Esophagus muscularis mucosa (tissue), 3 donors: ENCODE measurements around the gene ZNF217.
"Not testable (repeated sequence)": the region's sequence is repeated elsewhere in the genome, so short reads cannot be mapped to it uniquely, and the experiment has no call there.

Experiments used
- POLR2A ChIP-seq: fragments of 450-650 bp; IDR thresholded peaks from one replicate; pipeline ENCODE4 v1.6.1; 2017; ENCODE audit warnings: antibody characterized with exemption, moderate library complexity, mild to moderate bottlenecking, low read depth
- TF ChIP-seq, protein P1 (sequence below), 3 experiments: fragments of 200-600 bp in 2 of 3; fragments of 450-650 bp in 1 of 3; sonication (generic) in 2 of 3; IDR thresholded peaks; one replicate each; pipeline ENCODE4 v1.5.1; 2017 to 2019; ENCODE audit warnings: antibody characterized with exemption in 3 of 3, mild to moderate bottlenecking in 2 of 3, moderate library complexity in 1 of 3

DNA sequence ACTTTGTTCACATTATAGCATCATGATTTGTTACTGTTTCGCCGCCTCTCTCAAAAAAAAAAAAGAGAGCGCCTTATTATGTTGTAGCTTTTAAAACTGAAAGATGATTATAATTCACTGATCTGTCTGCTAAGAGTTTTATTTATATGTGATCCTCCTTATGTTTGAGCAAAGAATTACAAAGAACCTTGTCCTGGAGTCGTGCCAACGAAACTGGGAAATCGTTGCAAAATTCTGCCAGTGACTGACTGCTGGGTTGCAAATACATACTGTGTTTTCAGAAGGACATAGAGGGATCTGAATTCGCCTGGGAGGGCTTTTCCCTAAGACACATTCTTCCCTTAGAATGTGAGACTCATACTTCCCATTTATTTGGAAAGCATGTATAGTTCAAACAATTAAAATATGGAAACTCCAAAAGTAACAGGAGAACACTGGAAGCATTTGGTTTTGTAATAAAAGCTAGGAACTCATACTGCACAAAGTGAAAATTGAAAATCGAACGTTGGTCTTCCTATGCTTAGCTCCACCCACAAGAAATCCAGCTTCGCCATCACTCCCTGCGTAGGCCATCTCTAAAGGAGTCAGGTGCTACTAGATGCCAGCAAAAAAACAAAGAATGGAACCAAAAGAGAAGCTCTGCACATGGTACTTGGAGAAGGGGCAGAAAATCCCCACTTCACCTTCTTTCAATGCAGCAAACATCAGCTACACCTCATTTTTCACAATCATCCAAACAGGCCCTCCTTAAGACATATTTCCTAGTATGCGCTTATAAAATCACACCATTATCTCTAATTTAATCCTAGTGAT, 2.8 kb upstream of the ZNF217 start:
- TF ChIP-seq POLR2A, result not testable (repeated sequence)
- TF ChIP-seq, protein P1, sequence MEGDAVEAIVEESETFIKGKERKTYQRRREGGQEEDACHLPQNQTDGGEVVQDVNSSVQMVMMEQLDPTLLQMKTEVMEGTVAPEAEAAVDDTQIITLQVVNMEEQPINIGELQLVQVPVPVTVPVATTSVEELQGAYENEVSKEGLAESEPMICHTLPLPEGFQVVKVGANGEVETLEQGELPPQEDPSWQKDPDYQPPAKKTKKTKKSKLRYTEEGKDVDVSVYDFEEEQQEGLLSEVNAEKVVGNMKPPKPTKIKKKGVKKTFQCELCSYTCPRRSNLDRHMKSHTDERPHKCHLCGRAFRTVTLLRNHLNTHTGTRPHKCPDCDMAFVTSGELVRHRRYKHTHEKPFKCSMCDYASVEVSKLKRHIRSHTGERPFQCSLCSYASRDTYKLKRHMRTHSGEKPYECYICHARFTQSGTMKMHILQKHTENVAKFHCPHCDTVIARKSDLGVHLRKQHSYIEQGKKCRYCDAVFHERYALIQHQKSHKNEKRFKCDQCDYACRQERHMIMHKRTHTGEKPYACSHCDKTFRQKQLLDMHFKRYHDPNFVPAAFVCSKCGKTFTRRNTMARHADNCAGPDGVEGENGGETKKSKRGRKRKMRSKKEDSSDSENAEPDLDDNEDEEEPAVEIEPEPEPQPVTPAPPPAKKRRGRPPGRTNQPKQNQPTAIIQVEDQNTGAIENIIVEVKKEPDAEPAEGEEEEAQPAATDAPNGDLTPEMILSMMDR (IDR thresholded peaks at IDR 0.05), result not testable (repeated sequence)
